Left lung (tissue), 10 donors: Measurements from ENCODE around the gene INPP5E. TPM values are rescaled to one million over a fixed set of nuclear protein-coding genes. Genes with fewer than 3 reads are reported as not detected.

Experiments used
- ATAC-seq: fragments of 200-7000 bp; cut with Tn5 transposase; one replicate; pipeline ENCODE4 v1.9.1; 2020; ENCODE audit warnings: moderate library complexity
- DNase-seq, 4 donors: peaks; one replicate each; pipeline ENCODE4 v3.0.0-alpha.2; 2013 to 2020
- H3K27ac ChIP-seq, 2 donors: fragments of 200-600 bp; sonication (generic) in 1 of 2; one replicate each; pipeline versions ENCODE4 v1.5.0 to v1.8.0; 2020 to 2021
- H3K27me3 ChIP-seq, 2 donors: fragments of 200-600 bp; sonication (generic) in 1 of 2; one replicate each; pipeline versions ENCODE4 v1.5.0 to v1.8.0; 2020 to 2021
- H3K36me3 ChIP-seq, 2 donors: fragments of 200-600 bp; sonication (generic) in 1 of 2; one replicate each; pipeline versions ENCODE4 v1.5.0 to v1.8.0; 2020 to 2021
- H3K4me1 ChIP-seq, 2 donors: fragments of 200-600 bp; one replicate each; pipeline ENCODE4 v1.8.0; 2021
- H3K4me3 ChIP-seq, 2 donors: fragments of 200-600 bp; sonication (generic) in 1 of 2; one replicate each; pipeline versions ENCODE4 v1.5.0 to v1.8.0; 2020 to 2021; ENCODE audit warnings: mild to moderate bottlenecking in 1 of 2
- H3K9me3 ChIP-seq, 2 donors: fragments of 200-600 bp; sonication (generic) in 1 of 2; one replicate each; pipeline versions ENCODE4 v1.5.0 to v1.8.0; 2020 to 2021
- CTCF ChIP-seq, 2 donors: fragments of 200-600 bp; sonication (generic) in 1 of 2; IDR thresholded peaks; one replicate each; pipeline versions ENCODE4 v1.5.0 to v1.8.0; 2021; ENCODE audit warnings: antibody characterized with exemption in 2 of 2
- intact Hi-C, 2 donors: fragments of 100-400 bp; cut with DNase I; formaldehyde crosslinking; loops; one replicate each; pipeline versions ENCODE4 v1.11.2 to v1.14.2; 2022
- polyA plus RNA-seq, 6 donors: library from polyadenylated mRNA; unstranded; fragments of 120-200 nt; gene quantifications; one replicate each; pipeline ENCODE4 v1.2.1, GENCODE V29; 2013; ENCODE audit not compliant: insufficient read length in 6 of 6
- total RNA-seq, 2 donors: library from RNA; stranded (reverse); fragmentation: NEBNext Ultra II Directional; extraction: Animal tissue kit (Norgen Biotek cat#: 25700); gene quantifications; one replicate each; pipeline ENCODE4 v1.2.1, GENCODE V29; 2021
- donor health status: DM: no; HTN: yes; CAD: no.
- donor health status: DM: no; HTN: no; CAD: no.

INPP5E gene
- total and polyA plus RNA-seq, 8 donors = 11.4 to 19.8 (median 13.1) TPM

- ATAC-seq (no peak), DNase-seq (peak in 1 of 4 donors; percentile 73)
- Histone ChIP-seq H3K4me1 (peaks cover 8 to 32% of the 10 kb centered on the region in 2 donors), H3K27ac (no peak overlapping the region), H3K4me3 (no peak overlapping the region), H3K27me3 (no peaks in the 10 kb centered on the region), H3K9me3 (no peaks in the 10 kb centered on the region), H3K36me3 (no peaks in the 10 kb centered on the region)
- TF ChIP-seq CTCF (IDR thresholded peaks at IDR 0.05) = no peak
- intact Hi-C loops = loop anchor here in 1 of 2 donors (5.0 kb wide), 1 partner anchor 140 kb away; no protein-coding TSS in a partner anchor
These were observed 47.4 kb upstream of the INPP5E start for GRCh38 chr9:136486823-136487620.

- intact Hi-C loops = loop anchor here in 1 of 2 donors (5.0 kb wide), 1 partner anchor 141 kb away; no protein-coding TSS in a partner anchor
- H3K27me3 ChIP-seq = no peaks in the 10 kb centered on the region
- TF ChIP-seq CTCF (IDR thresholded peaks at IDR 0.05) = no peak
- H3K4me3 ChIP-seq = no peak overlapping the region
- H3K27ac ChIP-seq = no peak overlapping the region
- DNase-seq = peak in 1 of 4 donors; percentile 75
- ATAC-seq = no peak
- H3K36me3 ChIP-seq = no peaks in the 10 kb centered on the region
- H3K9me3 ChIP-seq = no peaks in the 10 kb centered on the region
- H3K4me1 ChIP-seq = peaks cover 16 to 41% of the 10 kb centered on the region in 2 donors
These were observed 46.5 kb upstream of the INPP5E start for GRCh38 chr9:136486131-136486530.

- DNase-seq (peak; percentile 70 to 94 (median 83)), ATAC-seq (peak; percentile 33)
- no peaks in the 10 kb centered on the region for H3K9me3 ChIP-seq
- peak; percentile 85 to 97 for TF ChIP-seq CTCF (IDR thresholded peaks at IDR 0.05)
- H3K27me3 ChIP-seq = no peaks in the 10 kb centered on the region
- H3K27ac ChIP-seq = no peak overlapping the region
- H3K4me3 ChIP-seq = no peak overlapping the region
- no peaks in the 10 kb centered on the region for H3K36me3 ChIP-seq
- intact Hi-C loops = loop anchor here in 1 of 2 donors (5.0 kb wide), 1 partner anchor 142 kb away; no protein-coding TSS in a partner anchor
- H3K4me1 ChIP-seq = peaks cover 16 to 49% of the 10 kb centered on the region in 2 donors
These were observed 45.7 kb upstream of the INPP5E start for GRCh38 chr9:136485049-136486045.

- DNase-seq (peak in 3 of 4 donors; percentile 20 to 88 (median 60)), ATAC-seq (peak; percentile 0)
- Histone ChIP-seq H3K27me3 (no peaks in the 10 kb centered on the region), H3K4me3 (peak overlapping the region; percentile 58 to 74), H3K9me3 (no peaks in the 10 kb centered on the region), H3K4me1 (peaks cover 16 to 53% of the 10 kb centered on the region in 2 donors), H3K27ac (peak overlapping the region; percentile 99), H3K36me3 (no peaks in the 10 kb centered on the region)
- no peak for TF ChIP-seq CTCF (IDR thresholded peaks at IDR 0.05)
- intact Hi-C loops = loop anchor here in 1 of 2 donors (5.0 kb wide), 1 partner anchor 143 kb away; no protein-coding TSS in a partner anchor
These were observed 44.8 kb upstream of the INPP5E start for GRCh38 chr9:136484153-136485048.
